ENCODE measurements around the gene CHKA. TPM values are rescaled to one million over a fixed set of nuclear protein-coding genes. Genes with fewer than 3 reads are reported as not detected.

CHKA gene
- polyA plus RNA-seq, 1 donor (not counting 4 experiments of a cell fraction or from before 2014, with no cell fraction given) = 7.1 TPM

- no peak overlapping the region for H2AFZ ChIP-seq (ENCODE audit: control insufficient read depth, low read length)
- H3K9me1 ChIP-seq (ENCODE audit: control insufficient read depth, extremely low read depth, insufficient read depth, low read length) = no peaks in the 10 kb centered on the region
- H3K9me3 ChIP-seq (ENCODE audit: control insufficient read depth, low read depth, low read length) = no peaks in the 10 kb centered on the region
- H3K27ac ChIP-seq (ENCODE audit: control insufficient read depth, insufficient read depth, low read length) = no peak overlapping the region
- H3K4me1 ChIP-seq (ENCODE audit: control insufficient read depth, extremely low read depth, insufficient read depth, low read length) = peaks cover 22% of the 10 kb centered on the region
- no peaks in the 10 kb centered on the region for H3K79me2 ChIP-seq (ENCODE audit: control insufficient read depth, insufficient read depth, low read length)
- FAIRE-seq = no peak
- dilution Hi-C loops (cut with MboI; ENCODE audit: extremely low pct_ligation_motif_present, low sequenced_read_pairs) = no loop called here
- H3K4me3 ChIP-seq (ENCODE audit: control insufficient read depth in 2 of 3, extremely low read depth in 1 of 3, insufficient read depth in 2 of 3, low read depth in 1 of 3, low read length in 3 of 3) = no peak overlapping the region
- no peak overlapping the region for H3K4me2 ChIP-seq (ENCODE audit: control insufficient read depth, extremely low read depth, insufficient read depth, low read depth, low read length)
- no peak overlapping the region for H3K9ac ChIP-seq (ENCODE audit: control insufficient read depth, extremely low read depth, insufficient read depth, low read length)
- DNase-seq (ENCODE audit: low read depth, low spot score) = no peak
- no peak for TF ChIP-seq EZH2 (IDR thresholded peaks at IDR 0.05; ENCODE audit: low read length)
- no peak for TF ChIP-seq CTCF (optimal IDR thresholded peaks at IDR 0.05 in 1 of 3, IDR thresholded peaks at IDR 0.05 in 1 of 3, conservative IDR thresholded peaks at IDR 0.05 in 1 of 3; ENCODE audit: extremely low read depth in 1 of 3, insufficient read depth in 2 of 3, low read length in 3 of 3)
- H3K27me3 ChIP-seq (ENCODE audit: control insufficient read depth, extremely low read depth, insufficient read depth, low read length) = no peaks in the 10 kb centered on the region
- no peaks in the 10 kb centered on the region for H4K20me1 ChIP-seq (ENCODE audit: control insufficient read depth, extremely low read depth, insufficient read depth, low read length)
- no peaks in the 10 kb centered on the region for H3K36me3 ChIP-seq (ENCODE audit: control insufficient read depth in 2 of 2, extremely low read depth in 1 of 2, insufficient read depth in 2 of 2, low read length in 2 of 2)
These were observed 103.0 kb downstream of the CHKA start for GRCh38 chr11:68017980-68018729.

- dilution Hi-C loops (cut with MboI; ENCODE audit: extremely low pct_ligation_motif_present, low sequenced_read_pairs) = no loop called here
- Histone ChIP-seq H4K20me1 (ENCODE audit: control insufficient read depth, extremely low read depth, insufficient read depth, low read length) (no peaks in the 10 kb centered on the region), H3K9me3 (ENCODE audit: control insufficient read depth, low read depth, low read length) (no peaks in the 10 kb centered on the region), H3K79me2 (ENCODE audit: control insufficient read depth, insufficient read depth, low read length) (no peaks in the 10 kb centered on the region), H3K4me3 (ENCODE audit: control insufficient read depth in 2 of 3, extremely low read depth in 1 of 3, insufficient read depth in 2 of 3, low read depth in 1 of 3, low read length in 3 of 3) (no peak overlapping the region), H3K4me2 (ENCODE audit: control insufficient read depth, extremely low read depth, insufficient read depth, low read depth, low read length) (no peak overlapping the region), H3K27ac (ENCODE audit: control insufficient read depth, insufficient read depth, low read length) (no peak overlapping the region), H3K4me1 (ENCODE audit: control insufficient read depth, extremely low read depth, insufficient read depth, low read length) (peaks cover 29% of the 10 kb centered on the region), H3K9me1 (ENCODE audit: control insufficient read depth, extremely low read depth, insufficient read depth, low read length) (no peaks in the 10 kb centered on the region), H3K36me3 (ENCODE audit: control insufficient read depth in 2 of 2, extremely low read depth in 1 of 2, insufficient read depth in 2 of 2, low read length in 2 of 2) (no peaks in the 10 kb centered on the region), H3K9ac (ENCODE audit: control insufficient read depth, extremely low read depth, insufficient read depth, low read length) (no peak overlapping the region), H2AFZ (ENCODE audit: control insufficient read depth, low read length) (no peak overlapping the region), H3K27me3 (ENCODE audit: control insufficient read depth, extremely low read depth, insufficient read depth, low read length) (no peaks in the 10 kb centered on the region)
- no peak for TF ChIP-seq CTCF (optimal IDR thresholded peaks at IDR 0.05 in 1 of 3, IDR thresholded peaks at IDR 0.05 in 1 of 3, conservative IDR thresholded peaks at IDR 0.05 in 1 of 3; ENCODE audit: extremely low read depth in 1 of 3, insufficient read depth in 2 of 3, low read length in 3 of 3)
- TF ChIP-seq EZH2 (IDR thresholded peaks at IDR 0.05; ENCODE audit: low read length) = no peak
- DNase-seq (ENCODE audit: low read depth, low spot score) (no peak), FAIRE-seq (no peak)
These were observed 104.0 kb downstream of the CHKA start for GRCh38 chr11:68016904-68017817.
